Fibroblast of villous mesenchyme (primary cell): Measurements from ENCODE around the gene EXT2. TPM values are rescaled to one million over a fixed set of nuclear protein-coding genes. Genes with fewer than 3 reads are reported as not detected.
A peak's percentile ranks its signal among the peaks of the same experiment; 100 is the strongest.

Experiments used
- DNase-seq: peaks from one replicate; pipeline ENCODE4 v3.0.0-alpha.2; 2010; ENCODE audit warnings: low read depth
- H3K4me3 ChIP-seq: 2 replicates; pipeline ENCODE4 v1.5.1; 2011; ENCODE audit warnings: low read depth, mild to moderate bottlenecking, low read length
- CTCF ChIP-seq: IDR thresholded peaks from 2 replicates; pipeline ENCODE4 v1.5.1; 2012; ENCODE audit warnings: low read depth, mild to moderate bottlenecking, low read length; ENCODE audit not compliant: insufficient read depth
- total RNA-seq: library from RNA; depleted of rRNA; stranded (reverse); fragments of >200 nt; gene quantifications from 2 replicates; pipeline ENCODE4 v1.2.3, GENCODE V29; 2012

The EXT2 gene
- total RNA-seq, 1 donor, result 161 TPM

- TF ChIP-seq CTCF, result no peak
- H3K4me3 ChIP-seq, result no peak overlapping the region
- no peak for DNase-seq
Observed at GRCh38 chr11:44057340-44057739, 38.1 kb upstream of the EXT2 start.

GRCh38 chr11:44058275-44058674 lies 37.2 kb upstream of the EXT2 start:
- no peak for TF ChIP-seq CTCF
- no peak for DNase-seq
- H3K4me3 ChIP-seq, result no peak overlapping the region

GRCh38 chr11:44065161-44065661 lies 30.3 kb upstream of the EXT2 start:
- no peak for DNase-seq
- H3K4me3 ChIP-seq, result no peak overlapping the region
- no peak for TF ChIP-seq CTCF

GRCh38 chr11:44065841-44066731 lies 29.4 kb upstream of the EXT2 start, which contains the start of gene ACCS:
Gene ACCS (plus strand): TSS chr11:44066270. CDS start chr11:44067628, 1,358 bp downstream.
- peak within 1 kb of the TSS; percentile 72 for H3K4me3 ChIP-seq
- peak; percentile 88 for DNase-seq
- TF ChIP-seq CTCF, result peak; percentile 51

- peak; percentile 65 for DNase-seq
- TF ChIP-seq CTCF, result no peak
- peak overlapping the region; percentile 72 for H3K4me3 ChIP-seq
Observed at GRCh38 chr11:44066732-44067141, 28.7 kb upstream of the EXT2 start.

- DNase-seq, result no peak
- no peak overlapping the region for H3K4me3 ChIP-seq
- no peak for TF ChIP-seq CTCF
Observed at GRCh38 chr11:44067266-44067665, 28.2 kb upstream of the EXT2 start.
